Kidney epithelial cell (primary cell): ENCODE results near the gene NDUFS3. TPM values are rescaled to one million over a fixed set of nuclear protein-coding genes. Genes with fewer than 3 reads are reported as not detected.

Experiments used
- DNase-seq: peaks from one replicate; pipeline ENCODE4 v3.0.0-alpha.2; 2010; ENCODE audit warnings: low read depth
- H3K27me3 ChIP-seq: 2 replicates; pipeline ENCODE4 v1.6.0; 2011; ENCODE audit warnings: low read length; ENCODE audit not compliant: control insufficient read depth, insufficient read depth
- H3K36me3 ChIP-seq: 2 replicates; pipeline ENCODE4 v1.5.1; 2011; ENCODE audit warnings: low read length; ENCODE audit not compliant: control insufficient read depth, insufficient read depth
- H3K4me3 ChIP-seq: 2 replicates; pipeline ENCODE4 v1.5.1; 2011; ENCODE audit warnings: low read depth, mild to moderate bottlenecking, control low read depth, low read length
- CTCF ChIP-seq: IDR thresholded peaks from 2 replicates; pipeline ENCODE4 v1.5.1; 2011; ENCODE audit warnings: mild to moderate bottlenecking, moderate library complexity, low read length, control low read depth, inconsistent platforms; ENCODE audit not compliant: insufficient read depth, poor library complexity, severe bottlenecking
- total RNA-seq: library from RNA; depleted of rRNA; stranded (reverse); fragments of >200 nt; gene quantifications from 2 replicates; pipeline ENCODE4 v1.2.3, GENCODE V29; 2015

Gene NDUFS3
- total RNA-seq, 1 donor from 2014 or later: 84.5 TPM

GRCh38 chr11:47571895-47572294, 7.0 kb upstream of the NDUFS3 start:
- TF ChIP-seq CTCF: no peak
- no peak overlapping the region for H3K4me3 ChIP-seq
- H3K36me3 ChIP-seq: peaks cover 2% of the 10 kb centered on the region
- DNase-seq: no peak
- no peaks in the 10 kb centered on the region for H3K27me3 ChIP-seq

- Histone ChIP-seq H3K36me3 (peaks cover 2% of the 10 kb centered on the region), H3K4me3 (no peak overlapping the region), H3K27me3 (no peaks in the 10 kb centered on the region)
- TF ChIP-seq CTCF: no peak
- no peak for DNase-seq
Measured at GRCh38 chr11:47572715-47573255, 6.1 kb upstream of the NDUFS3 start.

GRCh38 chr11:47573321-47573720, 5.6 kb upstream of the NDUFS3 start:
- TF ChIP-seq CTCF: no peak
- Histone ChIP-seq H3K36me3 (peaks cover 2% of the 10 kb centered on the region), H3K4me3 (no peak overlapping the region), H3K27me3 (no peaks in the 10 kb centered on the region)
- DNase-seq: no peak

- DNase-seq: no peak
- TF ChIP-seq CTCF: no peak
- no peaks in the 10 kb centered on the region for H3K27me3 ChIP-seq
- no peak overlapping the region for H3K4me3 ChIP-seq
- peaks cover 4% of the 10 kb centered on the region for H3K36me3 ChIP-seq
Measured at GRCh38 chr11:47577460-47578041, 1.3 kb upstream of the NDUFS3 start.

GRCh38 chr11:47583844-47584243, 5.0 kb downstream of the NDUFS3 start:
- Histone ChIP-seq H3K4me3 (no peak overlapping the region), H3K36me3 (peaks cover 2% of the 10 kb centered on the region), H3K27me3 (no peaks in the 10 kb centered on the region)
- TF ChIP-seq CTCF: no peak
- no peak for DNase-seq
